Neural cell (in vitro differentiated cells): ENCODE data around the gene ROBO3.

ENCODE experiments used
- EP300 ChIP-seq: fragments of 450-650 bp; conservative IDR thresholded peaks from 2 replicates; pipeline ENCODE4 v1.6.1; 2014; ENCODE audit warnings: antibody characterized with exemption, mild to moderate bottlenecking, moderate library complexity; ENCODE audit not compliant: poor library complexity, severe bottlenecking
- EZH2 ChIP-seq: fragments of 200-600, 300-800 bp; shearing (Covaris generic), sonication (generic); IDR thresholded peaks from 2 replicates; pipeline ENCODE4 v1.6.1; 2014; ENCODE audit warnings: antibody characterized with exemption, low read length, borderline replicate concordance, mild to moderate bottlenecking; ENCODE audit not compliant: insufficient read depth, poor library complexity, severe bottlenecking
- MXI1 ChIP-seq: fragments of 450-650 bp; conservative IDR thresholded peaks from 2 replicates; pipeline ENCODE4 v1.6.1; 2014; ENCODE audit warnings: antibody characterized with exemption, mild to moderate bottlenecking; ENCODE audit not compliant: poor library complexity, severe bottlenecking
- POLR2AphosphoS5 ChIP-seq: IDR thresholded peaks from 2 replicates; pipeline ENCODE4 v1.6.1; 2012
- RAD21 ChIP-seq: fragments of 450-650 bp; conservative IDR thresholded peaks from 2 replicates; pipeline ENCODE4 v1.6.1; 2014; ENCODE audit warnings: antibody characterized with exemption, mild to moderate bottlenecking, moderate library complexity
- REST ChIP-seq: IDR thresholded peaks from 2 replicates; pipeline ENCODE4 v1.6.1; 2012; ENCODE audit warnings: borderline replicate concordance
- SMC3 ChIP-seq: fragments of 450-650 bp; conservative IDR thresholded peaks from 2 replicates; pipeline ENCODE4 v1.6.1; 2014; ENCODE audit warnings: antibody characterized with exemption, mild to moderate bottlenecking, moderate library complexity; ENCODE audit not compliant: poor library complexity
- TAF1 ChIP-seq: IDR thresholded peaks from 2 replicates; pipeline ENCODE4 v1.6.1; 2012; ENCODE audit warnings: low read depth
- TF ChIP-seq, protein P1 (sequence below): fragments of 450-650 bp; IDR thresholded peaks from 2 replicates; pipeline ENCODE4 v1.5.1; 2014; ENCODE audit warnings: antibody characterized with exemption, mild to moderate bottlenecking, moderate library complexity; ENCODE audit not compliant: poor library complexity, severe bottlenecking

GRCh38 chr11:124922831-124923230, 57.6 kb downstream of the ROBO3 start:
- TF ChIP-seq EZH2: no peak
- TF ChIP-seq, protein P1, sequence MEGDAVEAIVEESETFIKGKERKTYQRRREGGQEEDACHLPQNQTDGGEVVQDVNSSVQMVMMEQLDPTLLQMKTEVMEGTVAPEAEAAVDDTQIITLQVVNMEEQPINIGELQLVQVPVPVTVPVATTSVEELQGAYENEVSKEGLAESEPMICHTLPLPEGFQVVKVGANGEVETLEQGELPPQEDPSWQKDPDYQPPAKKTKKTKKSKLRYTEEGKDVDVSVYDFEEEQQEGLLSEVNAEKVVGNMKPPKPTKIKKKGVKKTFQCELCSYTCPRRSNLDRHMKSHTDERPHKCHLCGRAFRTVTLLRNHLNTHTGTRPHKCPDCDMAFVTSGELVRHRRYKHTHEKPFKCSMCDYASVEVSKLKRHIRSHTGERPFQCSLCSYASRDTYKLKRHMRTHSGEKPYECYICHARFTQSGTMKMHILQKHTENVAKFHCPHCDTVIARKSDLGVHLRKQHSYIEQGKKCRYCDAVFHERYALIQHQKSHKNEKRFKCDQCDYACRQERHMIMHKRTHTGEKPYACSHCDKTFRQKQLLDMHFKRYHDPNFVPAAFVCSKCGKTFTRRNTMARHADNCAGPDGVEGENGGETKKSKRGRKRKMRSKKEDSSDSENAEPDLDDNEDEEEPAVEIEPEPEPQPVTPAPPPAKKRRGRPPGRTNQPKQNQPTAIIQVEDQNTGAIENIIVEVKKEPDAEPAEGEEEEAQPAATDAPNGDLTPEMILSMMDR: no peak
- TF ChIP-seq REST: no peak
- no peak for TF ChIP-seq POLR2AphosphoS5
- TF ChIP-seq MXI1: no peak
- no peak for TF ChIP-seq SMC3
- no peak for TF ChIP-seq TAF1
- TF ChIP-seq RAD21: no peak
- no peak for TF ChIP-seq EP300
